Transverse colon (tissue), 4 donors: Measurements from ENCODE around the gene UBR3. TPM values are rescaled to one million over a fixed set of nuclear protein-coding genes. Genes with fewer than 3 reads are reported as not detected.

Experiments used
- DNase-seq: peaks from one replicate; pipeline ENCODE4 v3.0.0-alpha.2; 2019
- H3K27ac ChIP-seq, 4 donors: fragments of 200-600 bp; sonication (generic); 2 replicates each; pipeline ENCODE4 v1.5.1; 2016 to 2018; ENCODE audit warnings: inconsistent platforms in 4 of 4
- H3K27me3 ChIP-seq: fragments of 200-600 bp; sonication (generic); 2 replicates; pipeline ENCODE4 v1.5.1; 2017; ENCODE audit warnings: inconsistent platforms
- H3K36me3 ChIP-seq, 4 donors: fragments of 200-600 bp; sonication (generic); 2 replicates each; pipeline ENCODE4 v1.5.1; 2017 to 2019; ENCODE audit warnings: inconsistent platforms in 4 of 4
- H3K4me1 ChIP-seq, 4 donors: fragments of 200-600 bp; sonication (generic); 2 replicates each; pipeline ENCODE4 v1.5.1; 2017 to 2020; ENCODE audit warnings: inconsistent platforms in 4 of 4
- H3K4me3 ChIP-seq, 4 donors: fragments of 200-600 bp; sonication (generic); 1 replicate in 1 of 4; 2 replicates in 3 of 4; pipeline versions ENCODE4 v1.5.1 to v1.6.1; 2017 to 2019; ENCODE audit warnings: inconsistent platforms in 4 of 4
- H3K9me3 ChIP-seq, 2 donors: fragments of 200-600 bp; sonication (generic); 2 replicates each; pipeline ENCODE4 v1.5.1; 2017 to 2019; ENCODE audit warnings: inconsistent platforms in 2 of 2
- CTCF ChIP-seq, 5 experiments: fragments of 200-600 bp in 3 of 5; fragments of 450-650 bp in 2 of 5; sonication (generic) in 3 of 5; IDR thresholded peaks; 1 replicate in 2 of 5; 2 replicates in 3 of 5; pipeline ENCODE4 v1.5.1; 2016 to 2017; ENCODE audit warnings: antibody characterized with exemption in 5 of 5, inconsistent platforms in 3 of 5, mild to moderate bottlenecking in 2 of 5, moderate library complexity in 1 of 5
- EP300 ChIP-seq: sonication (generic); formaldehyde crosslinking; IDR thresholded peaks from one replicate; pipeline ENCODE4 v1.6.1; 2017; ENCODE audit warnings: antibody characterized with exemption, low read depth
- POLR2A ChIP-seq: fragments of 450-650 bp; IDR thresholded peaks from one replicate; pipeline ENCODE4 v1.6.1; 2016; ENCODE audit warnings: antibody characterized with exemption, mild to moderate bottlenecking, moderate library complexity
- POLR2AphosphoS5 ChIP-seq, 3 donors: sonication (generic); formaldehyde crosslinking; IDR thresholded peaks; one replicate each; pipeline ENCODE4 v1.6.1; 2016; ENCODE audit warnings: antibody characterized with exemption in 3 of 3
- WGBS, 2 donors: methylation state at CpG; one replicate each; pipeline ENCODE4 v1.1.5; 2018; ENCODE audit warnings: low coverage in 1 of 2; 5-methylcytosine and 5-hydroxymethylcytosine counted together
- in situ Hi-C, 4 donors: fragments of 200-750 bp; cut with MboI; loops; one replicate each; pipeline versions ENCODE4 v1.15.0 to v1.15.1; 2017; ENCODE audit warnings: low sequenced_read_pairs in 3 of 4, low pct_ligation_motif_present in 1 of 4, low pct_unique_long_range_greater_than_20kb in 1 of 4
- intact Hi-C: fragments of 100-400 bp; cut with DNase I; formaldehyde crosslinking; loops from one replicate; pipeline ENCODE4 v1.15.1; 2023; ENCODE audit warnings: low total_unique reads
- total RNA-seq, 4 donors: library from RNA; depleted of rRNA; stranded (reverse); fragments of >200 nt; gene quantifications; one replicate each; pipeline ENCODE4 v1.1.0, GENCODE V29; 2016

The UBR3 gene
- total RNA-seq, 4 donors from 2014 or later: 45.2 to 79.0 (median 74.1) TPM

DNA sequence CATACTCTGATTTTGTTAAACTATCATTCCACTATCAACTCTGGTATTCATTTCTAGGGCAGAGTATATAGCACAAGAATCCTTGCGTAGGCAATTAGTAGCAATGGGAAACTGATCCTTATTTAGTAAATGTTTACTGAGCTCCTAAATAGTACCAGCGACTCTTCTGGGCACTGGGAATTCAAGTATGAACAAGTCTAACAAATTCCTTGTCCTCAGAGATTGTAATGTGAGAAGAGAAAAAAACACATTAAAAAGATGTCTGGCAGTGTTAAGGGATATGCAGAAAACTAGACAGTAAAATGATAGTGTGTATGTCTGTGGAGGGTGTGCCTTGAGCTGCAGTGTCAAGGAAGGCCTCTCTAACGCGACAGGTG lies 3.3 kb upstream of the UBR3 start:
- no peaks in the 10 kb centered on the region for H3K27me3 ChIP-seq
- H3K36me3 ChIP-seq: no peaks in the 10 kb centered on the region
- H3K4me3 ChIP-seq: peak overlapping the region; percentile 60 to 79 (median 72)
- H3K9me3 ChIP-seq: no peaks in the 10 kb centered on the region
- TF ChIP-seq EP300 (no peak), CTCF (IDR thresholded peaks at IDR 0.05) (no peak), POLR2A (no peak), POLR2AphosphoS5 (IDR thresholded peaks at IDR 0.05) (no peak)
- peaks cover 17 to 35% (median 25%) of the 10 kb centered on the region in 4 donors for H3K4me1 ChIP-seq
- WGBS, 2 donors: 19% methylated on average over 4 of the region's 4 CpGs
- in situ Hi-C loops (no loop called here), intact Hi-C loops (loop anchor here (5.0 kb wide), 1 partner anchor 108 kb away; no protein-coding TSS in a partner anchor)
- peak overlapping the region; percentile 81 to 88 (median 84) for H3K27ac ChIP-seq
- no peak for DNase-seq

DNA sequence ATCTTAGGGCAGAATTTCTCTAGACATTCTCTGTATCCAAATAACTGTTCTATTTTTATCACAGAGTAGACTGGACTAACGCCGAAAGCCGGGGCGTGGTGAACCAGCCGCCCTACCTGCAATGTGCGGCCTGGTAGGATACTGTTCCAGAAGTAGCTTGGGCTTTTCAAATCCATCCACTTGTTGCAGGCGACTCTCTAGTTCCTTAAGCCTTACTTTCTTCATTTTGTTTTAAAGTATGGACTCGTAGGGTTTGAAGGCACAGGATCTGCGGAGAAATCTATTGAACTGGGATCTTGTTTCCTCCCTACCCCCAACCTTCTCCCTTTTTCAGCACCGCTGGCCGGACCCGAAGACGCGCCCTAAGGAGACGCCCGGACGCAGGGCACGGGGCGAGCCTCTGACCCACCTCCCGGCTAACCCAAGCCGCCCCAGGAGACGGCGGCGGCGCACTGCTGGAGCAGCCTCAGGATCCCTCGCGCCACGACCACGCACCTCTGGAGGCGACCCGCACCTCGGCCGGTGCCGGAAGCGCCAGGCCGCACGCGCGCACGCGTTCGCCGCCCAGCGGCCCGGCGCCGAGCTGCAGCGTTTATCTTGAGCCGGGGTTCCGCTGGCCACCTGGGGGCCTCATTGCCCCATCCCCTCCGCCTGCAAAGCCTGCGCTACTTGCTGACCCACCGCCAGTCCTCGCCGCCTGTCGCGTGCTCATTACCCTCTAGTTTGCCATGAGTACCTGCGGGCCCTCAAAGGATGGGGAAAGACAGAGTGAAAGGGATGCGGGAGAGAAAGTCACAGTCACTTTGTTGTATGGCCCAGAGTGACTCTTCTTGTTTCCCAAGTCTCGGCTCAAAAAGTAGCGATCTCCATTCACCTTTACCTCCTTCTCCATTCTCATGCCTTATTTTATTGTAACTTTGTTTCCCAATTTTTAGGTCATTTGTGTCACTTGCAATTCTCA lies 2.6 kb upstream of the UBR3 start, which contains the start of gene METTL5:
Gene METTL5, minus strand, starts transcription at position 533 of the 961 bp plus-strand sequence. Its CDS starts 308 bp downstream, at position 225.
- TF ChIP-seq POLR2AphosphoS5 (IDR thresholded peaks at IDR 0.05): peak in 2 of 3 donors; percentile 68 to 75
- TF ChIP-seq CTCF (IDR thresholded peaks at IDR 0.05): peak; percentile 53 to 97 (median 93)
- no peak for TF ChIP-seq EP300
- TF ChIP-seq POLR2A: peak; percentile 50
- Histone ChIP-seq H3K36me3 (no peaks in the 10 kb centered on the region), H3K9me3 (no peaks in the 10 kb centered on the region), H3K27ac (peak within 1 kb of the TSS; percentile 81 to 88 (median 84)), H3K4me1 (peaks cover 17 to 41% (median 31%) of the 10 kb centered on the region in 4 donors), H3K4me3 (peak within 1 kb of the TSS; percentile 60 to 79 (median 72)), H3K27me3 (no peaks in the 10 kb centered on the region)
- intact Hi-C loops: loop anchor here (5.0 kb wide), 1 partner anchor 108 kb away; no protein-coding TSS in a partner anchor
- in situ Hi-C loops: no loop called here
- WGBS, 2 donors: 2 to 14% methylated on average over 3 to 60 of the region's 61 CpGs
- peak; percentile 84 for DNase-seq

- 0 to 3% methylated on average over 6 to 13 of the region's 13 CpGs for WGBS, 2 donors
- peak overlapping the region; percentile 46 to 96 (median 70) for H3K4me3 ChIP-seq
- no peaks in the 10 kb centered on the region for H3K27me3 ChIP-seq
- H3K27ac ChIP-seq: peak overlapping the region; percentile 90 to 94 (median 90)
- H3K4me1 ChIP-seq: peaks cover 19 to 49% (median 33%) of the 10 kb centered on the region in 4 donors
- no peaks in the 10 kb centered on the region for H3K9me3 ChIP-seq
- H3K36me3 ChIP-seq: no peaks in the 10 kb centered on the region
- DNase-seq: peak; percentile 41
- intact Hi-C loops (no loop called here), in situ Hi-C loops (no loop called here)
- no peak for TF ChIP-seq EP300
- TF ChIP-seq CTCF (IDR thresholded peaks at IDR 0.05): no peak
- TF ChIP-seq POLR2AphosphoS5 (IDR thresholded peaks at IDR 0.05): no peak
- TF ChIP-seq POLR2A: no peak
These were observed 1.0 kb downstream of the UBR3 start for GRCh38 chr2:169828141-169828811.

GRCh38 chr2:169834401-169834800 lies 7.1 kb downstream of the UBR3 start:
- Histone ChIP-seq H3K4me3 (no peak overlapping the region), H3K36me3 (no peaks in the 10 kb centered on the region), H3K4me1 (peaks cover 2 to 37% (median 14%) of the 10 kb centered on the region in 4 donors), H3K9me3 (no peaks in the 10 kb centered on the region), H3K27ac (no peak overlapping the region), H3K27me3 (no peaks in the 10 kb centered on the region)
- TF ChIP-seq POLR2A (no peak), POLR2AphosphoS5 (IDR thresholded peaks at IDR 0.05) (no peak), EP300 (no peak), CTCF (IDR thresholded peaks at IDR 0.05) (no peak)
- intact Hi-C loops: loop anchor here (1.0 kb wide), 1 partner anchor 29 kb away; no protein-coding TSS in a partner anchor
- 92 to 100% methylated on average over 1 of the region's 1 CpG for WGBS, 2 donors
- DNase-seq: no peak
- in situ Hi-C loops: no loop called here
